ENCODE data around the gene HAND2. TPM values are rescaled to one million over a fixed set of nuclear protein-coding genes. Genes with fewer than 3 reads are reported as not detected.

HAND2 gene
- total RNA-seq, 4 donors from 2014 or later: 0.66 to 2.4 (median 0.89) TPM

- in situ Hi-C loops (cut with MboI; ENCODE audit: low sequenced_read_pairs in 4 of 4): loop anchor here in 2 of 4 donors (25.0 kb wide), 2 partner anchors 290 to 615 kb away; no protein-coding TSS in a partner anchor
- intact Hi-C loops (cut with DNase I; ENCODE audit: low total_unique reads): no loop called here
These were observed 7.7 kb downstream of the HAND2 start for GRCh38 chr4:173522160-173522950.

GRCh38 chr4:173521467-173522159, 8.4 kb downstream of the HAND2 start:
- peak; percentile 51 to 59 for ATAC-seq
- TF ChIP-seq POLR2A (IDR thresholded peaks at IDR 0.05) (no peak), CTCF (IDR thresholded peaks at IDR 0.05 in 4 of 5, conservative IDR thresholded peaks at IDR 0.05 in 1 of 5) (no peak)
- Histone ChIP-seq H3K36me3 (no peaks in the 10 kb centered on the region), H3K4me1 (peaks cover 9 to 16% of the 10 kb centered on the region in 2 donors), H3K27me3 (peaks cover 76 to 85% (median 81%) of the 10 kb centered on the region in 3 donors), H3K4me3 (peak overlapping the region; percentile 51 to 64 (median 58)), H3K9me3 (no peaks in the 10 kb centered on the region), H3K27ac (peak overlapping the region; percentile 64 to 79 (median 70))
- intact Hi-C loops (cut with DNase I; ENCODE audit: low total_unique reads) (no loop called here), in situ Hi-C loops (cut with MboI; ENCODE audit: low sequenced_read_pairs in 4 of 4) (loop anchor here in 2 of 4 donors (25.0 kb wide), 2 partner anchors 291 to 616 kb away; no protein-coding TSS in a partner anchor)
- no peak for DNase-seq

More at GRCh38 chr4:173522160-173522950, 7.7 kb downstream of the HAND2 start:
- Histone ChIP-seq H3K27me3 (peaks cover 75 to 81% (median 79%) of the 10 kb centered on the region in 3 donors), H3K4me1 (peaks cover 9 to 16% of the 10 kb centered on the region in 2 donors), H3K4me3 (peak overlapping the region; percentile 51 to 64 (median 58)), H3K36me3 (no peaks in the 10 kb centered on the region), H3K9me3 (no peaks in the 10 kb centered on the region), H3K27ac (peak overlapping the region; percentile 64 to 79 (median 70))
- TF ChIP-seq CTCF (IDR thresholded peaks at IDR 0.05 in 4 of 5, conservative IDR thresholded peaks at IDR 0.05 in 1 of 5) (no peak), POLR2A (IDR thresholded peaks at IDR 0.05) (peak in 1 of 2 donors; percentile 35)
- ATAC-seq (peak; percentile 75 to 85), DNase-seq (peak; percentile 41 to 61)

- peak overlapping the region in 1 of 4 donors; percentile 56 for H3K4me3 ChIP-seq
- intact Hi-C loops (cut with DNase I; ENCODE audit: low total_unique reads): no loop called here
- no peak for DNase-seq
- TF ChIP-seq CTCF (IDR thresholded peaks at IDR 0.05 in 4 of 5, conservative IDR thresholded peaks at IDR 0.05 in 1 of 5): no peak
- TF ChIP-seq POLR2A (IDR thresholded peaks at IDR 0.05): no peak
- peaks cover 78 to 91% (median 81%) of the 10 kb centered on the region in 3 donors for H3K27me3 ChIP-seq
- no peak overlapping the region for H3K27ac ChIP-seq
- H3K9me3 ChIP-seq: no peaks in the 10 kb centered on the region
- ATAC-seq: no peak
- peaks cover 9 to 16% of the 10 kb centered on the region in 2 donors for H3K4me1 ChIP-seq
- in situ Hi-C loops (cut with MboI; ENCODE audit: low sequenced_read_pairs in 4 of 4): loop anchor here in 2 of 4 donors (25.0 kb wide), 2 partner anchors 291 to 616 kb away; no protein-coding TSS in a partner anchor
- no peaks in the 10 kb centered on the region for H3K36me3 ChIP-seq
These were observed 9.0 kb downstream of the HAND2 start for GRCh38 chr4:173520921-173521466.

- TF ChIP-seq CTCF (IDR thresholded peaks at IDR 0.05 in 4 of 5, conservative IDR thresholded peaks at IDR 0.05 in 1 of 5): no peak
- TF ChIP-seq POLR2A (IDR thresholded peaks at IDR 0.05): no peak
- no peak for DNase-seq
- Histone ChIP-seq H3K36me3 (no peaks in the 10 kb centered on the region), H3K27ac (no peak overlapping the region), H3K4me3 (no peak overlapping the region), H3K27me3 (peaks cover 77 to 98% (median 80%) of the 10 kb centered on the region in 3 donors), H3K4me1 (peaks cover 9 to 16% of the 10 kb centered on the region in 2 donors), H3K9me3 (no peaks in the 10 kb centered on the region)
- intact Hi-C loops (cut with DNase I; ENCODE audit: low total_unique reads) (no loop called here), in situ Hi-C loops (cut with MboI; ENCODE audit: low sequenced_read_pairs in 4 of 4) (loop anchor here in 2 of 4 donors (25.0 kb wide), 2 partner anchors 293 to 618 kb away; no protein-coding TSS in a partner anchor)
- no peak for ATAC-seq
These were observed 10.6 kb downstream of the HAND2 start for GRCh38 chr4:173519111-173520101.

All from gastrocnemius medialis (tissue), 4 donors.